ENCODE data around the gene UBA52. TPM values are rescaled to one million over a fixed set of nuclear protein-coding genes. Genes with fewer than 3 reads are reported as not detected.

The UBA52 gene
- total and polyA plus RNA-seq, 2 experiments from 2014 or later: 627 to 1,301 TPM

DNA sequence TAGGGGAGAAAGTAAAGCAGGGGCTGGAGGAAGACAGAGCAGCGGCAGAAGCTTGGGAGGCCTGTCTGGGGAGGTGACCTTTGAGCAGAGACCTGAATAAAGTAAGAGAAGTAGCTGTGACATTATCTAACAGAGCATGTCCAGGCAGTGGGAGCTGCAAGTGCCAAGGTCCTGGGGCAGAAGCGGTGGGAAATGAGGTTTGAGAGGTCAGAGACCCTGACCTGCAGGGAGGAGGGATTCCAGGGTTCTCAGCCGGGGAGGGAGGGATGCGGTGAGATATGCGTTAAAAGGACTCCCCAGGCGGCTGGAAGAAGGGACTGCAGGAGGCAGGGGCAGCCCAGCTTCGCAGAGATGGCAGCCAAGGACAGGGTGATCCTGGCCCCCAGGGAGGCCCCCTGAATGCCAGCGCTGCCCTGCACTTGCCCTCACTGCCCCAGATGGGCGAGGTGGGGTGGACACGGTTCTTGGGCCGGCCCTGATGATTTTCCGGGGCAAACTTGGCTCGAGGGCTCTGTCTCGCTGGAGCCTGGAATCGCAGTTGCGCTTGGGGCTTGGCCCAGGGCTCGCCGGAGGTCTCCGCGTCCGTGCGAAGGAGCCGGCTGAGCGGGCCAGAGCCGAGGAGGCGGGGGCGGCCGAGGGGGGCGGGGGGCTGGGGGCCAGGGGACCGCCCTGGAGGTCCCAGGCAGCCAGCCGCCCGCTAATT is 31.7 kb downstream of the UBA52 start:
- Histone ChIP-seq H3K9me2 (ENCODE audit: insufficient read depth) (no peaks in the 10 kb centered on the region), H2AFZ (no peak overlapping the region), H3K4me1 (ENCODE audit: insufficient read depth) (peaks cover 25% of the 10 kb centered on the region), H3F3A (replicated peaks; ENCODE audit: low read depth) (peaks cover 17% of the 10 kb centered on the region), H3K79me2 (replicated peaks; ENCODE audit: insufficient read depth) (no peaks in the 10 kb centered on the region), H4K20me1 (replicated peaks; ENCODE audit: insufficient read depth) (0 out of 2 replicates have a peak, but pooled peaks cover 7% of the 10 kb centered on the region), H3K27me3 (ENCODE audit: insufficient read depth) (peaks cover 79% of the 10 kb centered on the region), H3K4me3 (peak overlapping the region; percentile 57), H3K4me2 (peak overlapping the region; percentile 96), H3K36me3 (ENCODE audit: insufficient read depth) (no peaks in the 10 kb centered on the region), H3K27ac (ENCODE audit: low read depth) (no peak overlapping the region)
- Mint-ChIP-seq H3K36me3 (ENCODE audit: low read depth) (peaks cover 2% of the 10 kb centered on the region; the same call in 1 of the 3 replicates), H3K4me3 (peak overlapping the region; percentile 57), H3K9me3 (no peaks in the 10 kb centered on the region; the same call in 2 of the 3 replicates), H3K27ac (no peak overlapping the region), H3K27me3 (ENCODE audit: insufficient read depth, low read depth, poor library complexity) (peaks cover 73% of the 10 kb centered on the region), H3K4me1 (peaks cover 24% of the 10 kb centered on the region)
- TF ChIP-seq, protein P1, sequence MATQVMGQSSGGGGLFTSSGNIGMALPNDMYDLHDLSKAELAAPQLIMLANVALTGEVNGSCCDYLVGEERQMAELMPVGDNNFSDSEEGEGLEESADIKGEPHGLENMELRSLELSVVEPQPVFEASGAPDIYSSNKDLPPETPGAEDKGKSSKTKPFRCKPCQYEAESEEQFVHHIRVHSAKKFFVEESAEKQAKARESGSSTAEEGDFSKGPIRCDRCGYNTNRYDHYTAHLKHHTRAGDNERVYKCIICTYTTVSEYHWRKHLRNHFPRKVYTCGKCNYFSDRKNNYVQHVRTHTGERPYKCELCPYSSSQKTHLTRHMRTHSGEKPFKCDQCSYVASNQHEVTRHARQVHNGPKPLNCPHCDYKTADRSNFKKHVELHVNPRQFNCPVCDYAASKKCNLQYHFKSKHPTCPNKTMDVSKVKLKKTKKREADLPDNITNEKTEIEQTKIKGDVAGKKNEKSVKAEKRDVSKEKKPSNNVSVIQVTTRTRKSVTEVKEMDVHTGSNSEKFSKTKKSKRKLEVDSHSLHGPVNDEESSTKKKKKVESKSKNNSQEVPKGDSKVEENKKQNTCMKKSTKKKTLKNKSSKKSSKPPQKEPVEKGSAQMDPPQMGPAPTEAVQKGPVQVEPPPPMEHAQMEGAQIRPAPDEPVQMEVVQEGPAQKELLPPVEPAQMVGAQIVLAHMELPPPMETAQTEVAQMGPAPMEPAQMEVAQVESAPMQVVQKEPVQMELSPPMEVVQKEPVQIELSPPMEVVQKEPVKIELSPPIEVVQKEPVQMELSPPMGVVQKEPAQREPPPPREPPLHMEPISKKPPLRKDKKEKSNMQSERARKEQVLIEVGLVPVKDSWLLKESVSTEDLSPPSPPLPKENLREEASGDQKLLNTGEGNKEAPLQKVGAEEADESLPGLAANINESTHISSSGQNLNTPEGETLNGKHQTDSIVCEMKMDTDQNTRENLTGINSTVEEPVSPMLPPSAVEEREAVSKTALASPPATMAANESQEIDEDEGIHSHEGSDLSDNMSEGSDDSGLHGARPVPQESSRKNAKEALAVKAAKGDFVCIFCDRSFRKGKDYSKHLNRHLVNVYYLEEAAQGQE (IDR thresholded peaks at IDR 0.05; ENCODE audit: unreplicated experiment): no peak
- TF ChIP-seq, protein P2, sequence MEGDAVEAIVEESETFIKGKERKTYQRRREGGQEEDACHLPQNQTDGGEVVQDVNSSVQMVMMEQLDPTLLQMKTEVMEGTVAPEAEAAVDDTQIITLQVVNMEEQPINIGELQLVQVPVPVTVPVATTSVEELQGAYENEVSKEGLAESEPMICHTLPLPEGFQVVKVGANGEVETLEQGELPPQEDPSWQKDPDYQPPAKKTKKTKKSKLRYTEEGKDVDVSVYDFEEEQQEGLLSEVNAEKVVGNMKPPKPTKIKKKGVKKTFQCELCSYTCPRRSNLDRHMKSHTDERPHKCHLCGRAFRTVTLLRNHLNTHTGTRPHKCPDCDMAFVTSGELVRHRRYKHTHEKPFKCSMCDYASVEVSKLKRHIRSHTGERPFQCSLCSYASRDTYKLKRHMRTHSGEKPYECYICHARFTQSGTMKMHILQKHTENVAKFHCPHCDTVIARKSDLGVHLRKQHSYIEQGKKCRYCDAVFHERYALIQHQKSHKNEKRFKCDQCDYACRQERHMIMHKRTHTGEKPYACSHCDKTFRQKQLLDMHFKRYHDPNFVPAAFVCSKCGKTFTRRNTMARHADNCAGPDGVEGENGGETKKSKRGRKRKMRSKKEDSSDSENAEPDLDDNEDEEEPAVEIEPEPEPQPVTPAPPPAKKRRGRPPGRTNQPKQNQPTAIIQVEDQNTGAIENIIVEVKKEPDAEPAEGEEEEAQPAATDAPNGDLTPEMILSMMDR (conservative IDR thresholded peaks at IDR 0.05; ENCODE audit: low read depth in 2 of 2): peak; percentile 24 to 44
- no peak for TF ChIP-seq ZNF331 (CRISPR knock-in tag; IDR thresholded peaks at IDR 0.05; ENCODE audit: low read depth)
- peak; percentile 55 for TF ChIP-seq EZH2 (IDR thresholded peaks at IDR 0.05; ENCODE audit: low read depth, unreplicated experiment)
- no peak for TF ChIP-seq EZH2phosphoT487 (IDR thresholded peaks at IDR 0.05; ENCODE audit: unreplicated experiment)
- TF ChIP-seq CREB1 (CRISPR knock-in tag; IDR thresholded peaks at IDR 0.05; ENCODE audit: low read depth): no peak
- TF ChIP-seq STAT1 (IDR thresholded peaks at IDR 0.05; ENCODE audit: unreplicated experiment): no peak
- no peak for TF ChIP-seq NANOG (IDR thresholded peaks at IDR 0.05; ENCODE audit: borderline replicate concordance)
- DNase-seq (ENCODE audit: low spot score) (peak; percentile 84), ATAC-seq (peak; percentile 66)
